ENCODE measurements around the gene DDX42.

GRCh38 chr17:63762161-63763078, 11.6 kb upstream of the DDX42 start:
- TF ChIP-seq, protein P1, sequence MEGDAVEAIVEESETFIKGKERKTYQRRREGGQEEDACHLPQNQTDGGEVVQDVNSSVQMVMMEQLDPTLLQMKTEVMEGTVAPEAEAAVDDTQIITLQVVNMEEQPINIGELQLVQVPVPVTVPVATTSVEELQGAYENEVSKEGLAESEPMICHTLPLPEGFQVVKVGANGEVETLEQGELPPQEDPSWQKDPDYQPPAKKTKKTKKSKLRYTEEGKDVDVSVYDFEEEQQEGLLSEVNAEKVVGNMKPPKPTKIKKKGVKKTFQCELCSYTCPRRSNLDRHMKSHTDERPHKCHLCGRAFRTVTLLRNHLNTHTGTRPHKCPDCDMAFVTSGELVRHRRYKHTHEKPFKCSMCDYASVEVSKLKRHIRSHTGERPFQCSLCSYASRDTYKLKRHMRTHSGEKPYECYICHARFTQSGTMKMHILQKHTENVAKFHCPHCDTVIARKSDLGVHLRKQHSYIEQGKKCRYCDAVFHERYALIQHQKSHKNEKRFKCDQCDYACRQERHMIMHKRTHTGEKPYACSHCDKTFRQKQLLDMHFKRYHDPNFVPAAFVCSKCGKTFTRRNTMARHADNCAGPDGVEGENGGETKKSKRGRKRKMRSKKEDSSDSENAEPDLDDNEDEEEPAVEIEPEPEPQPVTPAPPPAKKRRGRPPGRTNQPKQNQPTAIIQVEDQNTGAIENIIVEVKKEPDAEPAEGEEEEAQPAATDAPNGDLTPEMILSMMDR (IDR thresholded peaks at IDR 0.05): no peak
- TF ChIP-seq EZH2 (IDR thresholded peaks at IDR 0.05; ENCODE audit: borderline replicate concordance, insufficient read depth, low read depth, low read length, poor library complexity, severe bottlenecking): no peak
